ENCODE results near the gene PELO.

Gene PELO

DNA sequence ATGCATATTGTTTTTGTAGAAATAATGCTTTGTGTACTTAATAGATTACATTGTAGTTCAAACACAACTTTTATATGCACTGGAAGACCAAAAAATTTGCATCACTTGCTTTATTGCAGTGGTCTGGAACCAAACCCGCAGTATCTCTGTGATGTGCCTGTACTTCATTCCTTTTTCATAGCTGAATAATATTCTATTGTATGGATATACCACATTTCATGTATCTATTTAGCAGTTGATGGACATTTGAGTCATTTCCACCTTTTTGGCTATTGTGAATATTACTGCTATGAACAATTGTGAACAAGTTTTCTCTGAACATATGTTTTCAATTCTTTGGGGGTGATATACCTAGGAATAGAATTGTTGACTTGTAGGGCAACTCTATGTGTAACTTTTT lies 40.1 kb downstream of the PELO start:
- FAIRE-seq (no peak), DNase-seq (ENCODE audit: low spot score) (no peak)

DNA sequence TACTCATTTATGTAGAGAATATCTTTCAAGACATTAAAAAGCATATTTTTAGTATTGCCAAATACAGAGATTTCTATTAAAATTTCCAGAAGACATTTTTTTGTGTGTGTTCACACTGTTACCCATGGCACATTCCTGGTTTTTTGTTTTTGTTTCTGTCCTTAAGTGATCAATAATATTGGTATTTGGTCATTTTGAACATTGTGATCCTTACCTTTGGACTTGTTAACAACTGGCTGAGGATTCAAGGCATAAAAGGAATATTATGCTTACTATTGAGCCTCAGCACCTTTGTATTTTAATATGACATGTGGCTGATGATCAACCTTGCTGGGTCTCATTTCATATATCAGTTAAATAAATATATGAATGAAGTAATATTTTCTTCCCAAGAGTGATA lies 41.9 kb downstream of the PELO start:
- no peak for FAIRE-seq
- no peak for DNase-seq (ENCODE audit: low spot score)

DNA sequence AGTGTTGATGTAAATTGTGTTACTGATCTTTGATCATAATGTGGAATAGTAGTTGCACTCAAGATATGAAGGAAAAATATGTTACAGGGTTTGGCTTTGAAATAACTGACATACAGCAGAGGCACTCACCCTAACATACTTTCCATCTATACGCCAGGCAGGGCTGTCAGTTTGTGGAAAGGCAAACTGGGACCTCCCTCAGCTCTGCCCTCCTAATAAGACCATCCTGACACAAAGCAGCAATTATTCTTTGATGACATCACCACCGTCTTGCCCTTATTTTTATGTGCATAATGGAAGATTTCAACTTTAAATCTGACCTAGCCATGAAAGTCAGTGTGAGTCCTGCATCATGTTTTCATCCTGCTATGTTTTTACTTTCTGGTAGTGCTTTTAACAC lies 42.9 kb downstream of the PELO start:
- DNase-seq (ENCODE audit: low spot score) (no peak), FAIRE-seq (no peak)

DNA sequence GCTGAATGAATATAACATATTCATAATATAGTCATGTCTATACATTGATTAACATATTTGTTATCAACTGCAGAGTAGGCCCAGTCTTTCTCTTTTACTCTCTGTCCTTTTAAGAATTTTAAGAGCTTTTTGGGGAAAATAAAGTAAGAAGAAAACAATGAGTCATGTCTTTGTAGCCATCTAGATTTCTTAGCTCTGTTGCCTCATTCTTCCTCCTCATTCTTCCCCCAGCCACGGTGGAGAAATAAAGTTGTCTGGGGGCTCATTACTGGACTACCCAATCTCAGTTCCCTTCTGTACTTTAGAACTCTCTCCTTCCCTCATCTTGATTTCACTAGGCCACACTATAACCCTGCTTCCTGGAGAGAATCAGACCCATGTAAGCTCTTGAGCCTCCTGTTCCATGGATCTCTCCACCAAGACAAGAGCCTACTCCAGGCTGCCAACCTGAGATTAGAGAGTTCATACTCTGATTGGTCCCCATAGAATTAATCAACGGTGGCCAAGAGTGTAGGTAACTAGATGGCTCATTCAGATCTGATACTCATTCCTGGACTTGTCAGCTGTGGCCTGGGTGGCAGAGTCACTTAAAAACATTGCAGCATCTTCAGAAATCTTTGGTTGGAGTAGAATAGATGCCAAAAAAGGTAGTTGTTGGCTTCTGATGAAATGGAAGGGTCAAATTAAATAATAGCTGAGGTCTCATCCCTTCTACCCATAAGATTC lies 44.2 kb downstream of the PELO start:
- no peak for DNase-seq (ENCODE audit: low spot score)
- FAIRE-seq = no peak

DNA sequence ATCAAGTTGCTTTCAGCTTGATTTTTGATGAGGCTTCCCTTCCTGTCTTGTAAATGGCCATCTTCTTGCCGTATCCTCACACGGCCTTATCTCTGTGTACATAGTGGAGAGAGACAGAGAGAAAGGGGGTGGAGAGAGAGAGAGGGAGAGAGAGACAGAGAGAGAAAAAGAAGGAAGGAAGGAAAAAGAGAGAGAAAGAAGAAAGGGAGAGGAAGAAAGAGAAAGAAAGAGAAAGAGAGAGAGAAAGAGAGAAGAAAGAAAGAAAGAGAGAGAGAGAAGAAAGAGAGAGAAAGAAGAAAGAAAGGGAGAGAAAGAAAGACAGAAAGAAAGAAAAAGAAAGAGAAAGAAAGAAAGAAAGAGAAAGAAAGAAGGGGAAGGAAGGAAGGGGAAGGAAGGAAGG lies 46.6 kb downstream of the PELO start:
- DNase-seq (ENCODE audit: low spot score) (no peak), FAIRE-seq (no peak)

DNA sequence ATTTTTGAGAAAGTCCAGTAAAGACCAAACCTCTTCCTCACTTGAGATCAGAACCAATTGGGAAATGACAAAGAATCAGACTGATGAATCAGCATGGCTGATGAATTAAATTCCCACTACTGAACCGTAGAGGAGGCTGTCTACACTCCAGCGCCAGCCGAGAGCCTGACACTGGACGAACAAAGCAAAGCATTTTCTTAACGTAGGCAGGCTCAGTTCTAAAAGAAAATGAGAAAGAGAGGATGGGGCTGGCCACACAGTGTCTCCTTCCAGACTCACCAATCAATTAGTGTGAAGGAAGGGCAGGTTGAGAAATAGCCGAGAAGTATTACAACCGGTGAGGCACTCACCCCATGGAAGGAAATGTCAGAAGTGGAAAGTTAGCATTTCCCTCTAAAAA lies 49.4 kb downstream of the PELO start:
- FAIRE-seq = no peak
- no peak for DNase-seq (ENCODE audit: low spot score)

Data from urothelium cell line (cell line).